GM19455 (cell line): ENCODE measurements around the gene C1QTNF1.

ENCODE experiments used
- ATAC-seq: cut with Tn5 transposase; IDR thresholded peaks from one replicate; pipeline ENCODE4 v1.9.1; 2021; ENCODE audit not compliant: unreplicated experiment

C1QTNF1 gene, protein sequence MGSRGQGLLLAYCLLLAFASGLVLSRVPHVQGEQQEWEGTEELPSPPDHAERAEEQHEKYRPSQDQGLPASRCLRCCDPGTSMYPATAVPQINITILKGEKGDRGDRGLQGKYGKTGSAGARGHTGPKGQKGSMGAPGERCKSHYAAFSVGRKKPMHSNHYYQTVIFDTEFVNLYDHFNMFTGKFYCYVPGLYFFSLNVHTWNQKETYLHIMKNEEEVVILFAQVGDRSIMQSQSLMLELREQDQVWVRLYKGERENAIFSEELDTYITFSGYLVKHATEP

DNA sequence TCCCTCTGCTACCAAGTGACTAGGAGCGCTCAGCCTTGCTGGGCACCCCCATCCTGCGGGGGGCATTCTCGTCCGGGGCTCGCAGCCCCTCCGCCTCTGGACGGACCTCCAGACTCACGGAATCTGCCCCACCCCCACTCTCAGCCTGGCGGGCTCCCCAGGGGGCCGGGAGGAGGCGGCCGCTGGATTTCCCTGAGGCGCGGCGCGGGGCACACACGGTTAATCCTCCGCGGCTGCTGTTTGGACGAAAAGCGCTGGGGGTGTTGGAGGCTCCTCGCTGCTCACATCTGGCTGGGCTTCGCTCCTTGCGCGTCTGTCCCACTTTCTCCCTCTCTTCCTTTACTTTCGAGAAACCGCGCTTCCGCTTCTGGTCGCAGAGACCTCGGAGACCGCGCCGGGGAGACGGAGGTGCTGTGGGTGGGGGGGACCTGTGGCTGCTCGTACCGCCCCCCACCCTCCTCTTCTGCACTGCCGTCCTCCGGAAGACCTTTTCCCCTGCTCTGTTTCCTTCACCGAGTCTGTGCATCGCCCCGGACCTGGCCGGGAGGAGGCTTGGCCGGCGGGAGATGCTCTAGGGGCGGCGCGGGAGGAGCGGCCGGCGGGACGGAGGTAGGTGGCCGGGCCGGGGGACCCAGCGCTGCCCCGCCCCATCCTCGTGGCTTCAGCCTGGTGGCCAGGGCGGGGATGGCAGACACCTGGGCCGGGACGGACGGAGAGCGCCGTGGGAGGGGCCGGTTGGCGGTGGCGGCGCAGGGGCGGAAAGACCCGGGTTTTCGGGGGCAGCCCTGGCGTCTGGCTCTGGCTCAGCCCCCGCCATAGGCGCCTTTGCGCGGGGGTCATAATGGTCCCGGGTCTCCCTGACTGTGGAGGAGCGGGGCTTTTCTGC, at the start of gene C1QTNF1:
Gene C1QTNF1 (plus strand): TSS at position 284 of the 886 bp plus-strand sequence. CDS start 19,800 bp downstream, outside the sequence.
- no peak for ATAC-seq

DNA sequence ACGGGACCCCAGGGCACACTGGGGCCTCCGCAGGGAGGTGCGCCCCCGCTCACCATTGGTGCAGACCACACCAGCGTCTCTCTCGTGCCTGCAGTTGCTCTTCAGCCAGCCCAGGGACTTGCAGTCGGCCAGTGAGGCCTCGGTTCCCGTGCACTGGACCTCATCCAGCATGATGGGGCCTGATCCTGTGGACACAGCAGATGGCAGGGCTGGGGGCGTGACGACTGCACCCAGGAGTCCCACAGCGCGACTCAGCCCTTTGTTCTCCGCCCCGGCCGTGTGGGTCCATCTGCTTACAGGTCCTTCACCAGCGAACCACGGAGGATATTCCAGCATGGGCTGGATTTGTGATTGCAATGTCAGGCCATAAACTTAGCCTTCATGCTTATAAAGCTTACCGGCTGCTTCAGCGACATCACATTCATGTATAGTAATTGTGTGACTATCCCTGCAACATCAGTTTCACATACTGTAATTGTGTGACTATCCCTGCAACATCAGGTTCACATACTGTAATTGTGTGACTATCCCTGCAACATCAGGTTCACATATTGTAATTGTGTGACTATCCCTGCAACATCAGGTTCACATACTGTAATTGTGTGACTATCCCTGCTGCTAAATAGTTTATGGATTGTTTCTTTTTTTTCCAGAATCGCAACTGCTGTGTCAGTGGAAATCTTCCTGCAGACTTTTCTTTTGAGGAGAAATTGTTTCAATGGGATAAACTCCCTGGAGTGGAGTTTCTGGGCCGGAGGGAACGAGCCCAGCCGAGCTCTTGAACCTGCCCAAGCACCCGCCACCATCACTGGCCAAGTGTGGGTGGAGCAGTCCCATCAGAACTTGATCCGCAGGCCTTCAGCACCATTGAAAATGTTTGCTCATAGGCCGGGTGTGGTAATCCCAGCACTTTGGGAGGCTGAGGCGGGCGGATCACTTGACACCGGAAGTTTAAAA, 49.1 kb upstream of the C1QTNF1 start:
- no peak for ATAC-seq

DNA sequence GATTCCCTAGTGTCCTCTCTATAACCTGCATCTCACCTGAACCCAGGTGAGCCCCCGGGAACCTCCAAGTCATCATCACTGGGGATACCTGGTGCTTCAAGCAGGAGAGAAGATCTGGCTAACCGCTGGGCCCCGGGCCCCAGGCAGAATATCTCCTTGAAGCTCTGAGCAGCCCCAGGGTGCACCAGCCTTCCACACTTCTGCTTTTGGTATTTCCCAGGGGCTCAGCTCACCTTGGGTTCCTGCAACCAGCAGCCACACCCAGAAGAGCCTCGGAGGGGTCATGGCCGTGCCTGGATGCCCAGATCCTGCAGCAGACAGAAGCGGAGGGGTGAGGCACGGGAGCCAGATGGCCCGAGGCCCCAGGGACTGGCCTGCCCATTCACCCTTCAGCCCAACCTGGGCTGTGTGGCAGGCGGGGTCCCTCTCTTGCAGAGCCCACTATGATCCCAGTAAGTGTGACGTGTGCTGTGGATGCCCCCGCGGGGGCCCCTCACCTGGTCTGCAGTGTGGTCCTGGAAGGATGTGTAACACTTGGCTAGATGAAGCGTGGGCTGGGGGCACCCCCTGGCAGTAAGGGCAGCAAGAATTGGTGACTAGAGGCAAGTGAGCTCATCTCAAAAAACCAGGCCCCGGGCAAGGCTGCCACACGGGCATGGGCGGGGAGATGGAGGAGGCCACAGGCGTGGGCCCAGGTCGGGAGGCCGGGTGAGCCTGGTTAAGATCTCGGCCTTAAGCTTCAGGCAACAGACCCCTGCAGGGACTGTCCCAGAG, 46.9 kb upstream of the C1QTNF1 start:
- ATAC-seq, result no peak

DNA sequence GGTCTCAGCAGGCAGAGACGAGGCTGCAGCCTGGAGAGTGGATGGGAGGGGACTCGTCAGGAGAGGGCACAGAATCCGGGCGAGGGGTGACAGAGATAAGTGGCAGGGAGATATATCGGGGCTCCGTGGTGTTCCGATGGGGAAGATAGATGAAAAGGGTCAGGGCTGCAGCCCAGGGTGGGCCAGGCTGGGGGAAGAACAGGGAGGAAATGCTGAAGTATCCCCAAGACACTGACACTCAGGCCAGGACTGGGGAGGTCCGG, 46.4 kb upstream of the C1QTNF1 start:
- no peak for ATAC-seq

DNA sequence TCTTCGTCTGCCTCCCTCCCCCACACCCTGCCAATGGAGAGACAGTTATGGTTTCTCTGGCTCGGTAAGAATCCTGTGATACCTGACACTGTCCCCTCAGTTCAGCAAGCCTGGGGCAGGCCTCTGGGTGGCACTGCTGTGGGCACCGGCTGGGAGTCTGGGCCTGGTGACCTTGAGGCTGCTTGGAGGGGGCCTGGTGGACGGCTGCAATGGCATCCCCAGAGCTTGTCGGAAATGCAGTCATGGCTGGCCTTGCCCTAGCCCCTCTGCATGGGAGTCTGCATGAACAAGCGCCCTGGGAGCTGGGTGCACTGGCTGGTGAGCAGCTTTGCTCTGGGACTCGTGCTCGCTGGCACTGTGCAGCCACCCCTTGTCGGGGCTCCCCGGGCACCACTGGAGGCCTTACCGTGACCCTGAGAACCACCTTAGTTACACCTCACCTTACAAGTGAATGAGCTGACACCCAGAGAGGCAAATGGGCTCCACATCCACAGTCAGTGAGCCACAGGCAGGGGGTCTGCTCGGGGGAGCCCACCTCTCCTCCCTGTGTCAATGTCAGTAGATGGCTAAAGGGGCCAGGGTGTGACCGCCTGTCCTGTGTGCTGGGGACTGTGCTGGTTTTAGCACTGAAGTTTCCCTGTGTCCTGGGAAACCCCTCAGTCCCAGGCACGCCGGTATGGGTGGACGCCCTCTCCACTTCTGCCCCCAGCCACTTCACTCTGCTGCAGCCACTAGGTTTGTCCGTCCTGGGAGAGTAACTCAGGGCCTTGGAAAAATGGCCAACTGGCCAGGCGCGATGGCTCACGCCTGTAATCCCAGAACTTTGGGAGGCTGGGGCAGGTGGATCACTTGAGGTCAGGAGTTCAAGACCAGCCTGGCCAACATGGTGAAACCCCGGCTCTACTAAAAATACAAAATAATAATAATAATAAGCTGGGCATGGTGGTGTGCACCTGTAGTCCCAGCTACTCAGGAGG, 45.7 kb upstream of the C1QTNF1 start:
- ATAC-seq, result no peak

DNA sequence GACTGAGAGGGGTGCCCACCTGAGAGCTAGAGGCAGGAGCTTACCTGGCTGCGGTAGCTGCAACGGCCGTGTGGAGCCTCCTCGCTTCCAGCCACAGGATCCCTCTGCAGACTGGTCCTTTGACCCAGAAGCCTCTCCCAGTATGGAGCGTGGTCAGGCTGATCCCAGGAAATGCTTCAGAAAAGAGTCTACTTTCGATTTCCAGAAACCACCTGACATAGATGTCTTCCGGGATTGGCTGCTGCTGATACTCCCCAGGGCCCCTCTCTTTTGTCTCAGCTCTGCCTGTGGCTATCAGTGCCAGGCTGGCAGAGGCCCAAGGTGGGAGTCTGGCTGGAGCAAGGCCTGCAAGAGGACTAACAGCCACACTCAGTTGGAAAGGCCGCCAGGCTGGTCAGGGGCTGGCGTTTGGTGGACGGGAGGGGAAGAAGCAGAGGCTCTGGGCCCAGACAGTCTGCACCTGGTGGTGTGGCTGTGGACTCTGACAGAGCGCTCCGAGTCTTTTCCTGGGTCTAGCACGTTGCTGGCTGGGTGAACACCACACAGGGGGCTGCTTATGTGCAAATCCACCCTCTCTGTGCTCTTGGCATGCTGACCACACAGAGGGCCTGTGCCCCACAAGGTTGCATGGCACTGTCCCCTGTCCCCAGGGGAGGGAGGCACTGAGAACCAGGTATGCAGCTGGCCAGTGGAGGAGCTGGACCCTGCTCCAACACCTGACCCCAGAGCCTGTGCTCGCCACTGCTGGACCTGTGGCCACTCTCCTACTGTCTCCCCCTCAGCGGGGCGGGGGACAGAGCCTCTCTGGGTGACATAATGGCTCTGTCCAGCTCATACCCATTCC, 44.0 kb upstream of the C1QTNF1 start, which contains the start of gene LGALS3BP:
Gene LGALS3BP (minus strand): TSS at position 144 of the 844 bp plus-strand sequence. CDS start 2,732 bp downstream, outside the sequence.
- no peak for ATAC-seq

DNA sequence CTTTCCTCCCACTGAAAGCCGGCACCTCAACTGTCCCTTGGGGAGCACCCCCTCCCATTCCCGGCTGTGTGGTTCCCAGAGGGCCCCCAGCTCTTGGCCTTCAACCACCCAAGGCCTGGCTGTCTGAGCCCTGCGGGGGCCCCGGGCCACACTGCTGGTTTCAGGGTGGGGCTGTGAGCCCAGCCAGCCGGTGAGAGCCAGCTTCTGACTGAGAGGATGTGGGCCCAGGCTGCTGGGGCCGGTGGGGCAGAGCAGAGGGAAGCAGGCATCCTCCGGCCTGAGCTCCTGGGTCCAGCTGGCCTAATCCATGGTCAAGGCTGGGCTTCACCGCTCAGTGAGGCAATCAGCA, 43.4 kb upstream of the C1QTNF1 start:
- ATAC-seq, result no peak

DNA sequence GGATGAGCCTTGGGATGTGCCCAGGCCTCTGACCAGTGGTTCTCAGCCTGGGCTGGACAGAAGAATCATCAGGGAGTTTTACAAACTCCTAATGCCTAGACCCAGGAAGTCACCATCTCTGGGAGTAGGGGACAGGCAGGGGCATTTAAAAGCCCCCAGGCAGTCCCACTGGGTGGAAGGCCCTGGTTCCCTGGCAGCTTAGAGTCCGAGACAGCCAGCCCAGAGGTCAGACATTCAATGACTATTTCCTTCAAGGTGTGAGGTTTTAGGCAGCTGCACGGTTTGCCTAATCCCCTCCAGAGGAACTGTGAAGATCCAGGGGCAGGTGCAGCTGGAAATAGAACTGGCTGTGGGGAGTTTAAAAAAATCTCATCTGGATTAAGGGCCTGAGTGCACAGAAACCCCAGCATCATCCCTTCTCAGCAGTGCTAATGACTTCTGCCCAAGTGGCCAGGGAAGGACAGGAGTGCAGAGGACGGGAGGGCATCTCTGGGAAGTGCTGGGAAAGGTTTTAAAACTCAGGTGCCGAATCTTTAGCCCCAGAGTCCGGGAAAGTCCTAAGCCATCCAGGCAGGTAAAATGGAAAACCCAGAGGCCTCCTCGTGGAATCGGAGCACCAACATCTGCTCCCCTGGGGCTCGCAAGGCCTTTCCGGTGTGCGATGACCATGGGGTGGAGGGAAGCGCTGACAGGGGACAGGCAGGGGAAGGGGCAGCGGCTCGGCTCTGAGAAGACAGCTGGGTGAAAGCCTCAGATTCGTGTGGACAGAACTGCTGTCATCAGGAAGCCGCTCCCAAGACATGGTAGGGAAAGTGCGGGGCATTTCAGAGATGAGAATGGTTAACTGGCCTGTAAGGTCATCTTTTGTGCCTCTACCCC, 42.7 kb upstream of the C1QTNF1 start:
- no peak for ATAC-seq

DNA sequence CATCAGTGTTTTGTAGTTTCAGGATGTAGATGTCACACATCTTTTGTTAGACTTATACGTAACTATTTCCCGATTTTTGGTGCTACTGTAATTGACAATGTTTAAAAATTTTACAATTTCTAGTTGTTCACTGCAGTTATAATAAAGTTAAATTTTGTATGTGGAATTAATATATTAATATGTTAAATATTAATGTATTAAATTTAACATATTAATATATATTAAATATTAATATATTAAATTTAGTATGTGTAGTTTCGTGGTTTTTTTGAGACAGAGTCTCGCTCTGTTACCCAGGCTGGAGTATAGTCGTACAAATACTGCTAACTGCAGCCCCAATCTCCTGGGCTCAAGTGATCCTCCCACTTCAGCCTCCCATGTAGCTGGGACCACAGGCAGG, 38.6 kb upstream of the C1QTNF1 start:
- no peak for ATAC-seq

DNA sequence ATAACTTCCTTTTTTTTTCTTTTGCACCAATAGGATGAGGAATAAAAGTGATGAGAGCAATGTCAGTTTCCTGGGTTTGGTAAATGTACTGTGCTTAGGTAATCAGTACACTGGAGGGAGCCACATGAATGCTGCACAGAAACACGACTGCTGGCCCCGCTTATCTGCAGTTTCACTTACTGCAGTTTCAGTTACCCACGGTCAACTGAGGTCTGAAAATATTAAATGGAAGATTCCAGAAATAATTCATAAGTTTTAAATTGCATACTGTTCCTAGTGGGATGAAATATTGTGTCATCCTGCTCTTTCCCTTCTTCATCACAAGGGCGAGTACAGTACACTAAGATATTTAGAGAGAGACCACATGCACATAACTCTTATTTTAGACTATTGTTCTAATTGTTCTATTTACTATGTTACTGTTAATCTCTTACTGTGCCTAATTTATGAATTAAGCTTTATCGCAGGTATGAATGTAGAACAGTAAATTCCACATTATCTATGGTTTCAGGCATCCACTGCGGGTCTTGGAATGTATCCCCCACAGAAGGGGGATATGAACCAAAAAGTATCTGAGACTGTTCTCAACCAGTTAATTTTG, 37.8 kb upstream of the C1QTNF1 start:
- ATAC-seq, result no peak

DNA sequence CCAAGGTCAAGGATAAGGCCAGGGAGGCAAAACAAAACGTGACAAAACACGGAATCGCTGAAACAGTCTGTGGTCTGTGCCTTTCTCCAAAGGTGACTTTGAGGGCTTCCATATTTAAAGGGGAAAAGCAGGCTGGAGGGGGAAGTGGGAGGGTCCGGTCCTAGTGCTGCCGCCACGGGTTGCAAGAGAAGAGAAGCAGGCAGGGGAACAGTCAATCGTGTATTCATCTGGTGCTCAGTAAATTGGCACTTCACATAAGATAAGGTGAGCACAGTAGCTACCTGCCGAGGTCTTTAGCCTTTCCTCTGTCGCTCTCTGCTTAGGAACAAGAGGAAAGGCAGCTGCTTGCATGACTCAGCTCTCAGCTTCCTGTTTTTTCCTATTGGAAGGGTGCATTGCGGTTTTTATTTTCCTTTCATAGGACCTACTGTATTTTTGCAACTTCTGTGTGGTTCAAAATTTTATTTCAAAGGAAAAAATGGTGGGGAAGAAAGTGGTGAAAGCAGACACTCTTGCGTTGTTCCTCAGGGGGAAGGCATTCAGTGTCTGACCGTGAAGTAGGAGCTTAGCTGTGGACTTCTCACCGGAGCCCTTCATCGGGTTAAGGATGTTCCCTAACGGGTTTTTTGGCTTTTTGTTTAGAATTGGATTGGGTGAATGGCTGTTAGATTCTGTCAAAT, 37.2 kb upstream of the C1QTNF1 start:
- ATAC-seq, result no peak

DNA sequence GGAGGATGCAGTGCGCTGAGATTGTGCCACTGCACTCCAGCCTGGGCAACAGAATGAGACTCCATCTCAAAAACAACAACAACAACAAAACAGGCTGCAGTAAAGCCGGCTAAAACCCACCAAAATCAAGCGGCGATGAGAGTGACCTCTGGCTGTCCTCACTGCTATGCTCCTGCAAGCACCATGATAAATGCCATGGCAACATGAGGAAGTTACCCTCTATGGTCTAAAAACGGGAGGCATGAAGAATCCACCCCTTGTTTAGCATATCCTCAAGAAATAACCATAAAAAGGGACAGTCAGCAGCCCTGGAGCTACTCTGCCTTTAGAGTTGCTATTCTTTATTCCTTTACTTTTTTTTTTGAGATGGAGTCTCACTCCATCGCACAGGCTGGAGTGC, 35.8 kb upstream of the C1QTNF1 start:
- no peak for ATAC-seq

DNA sequence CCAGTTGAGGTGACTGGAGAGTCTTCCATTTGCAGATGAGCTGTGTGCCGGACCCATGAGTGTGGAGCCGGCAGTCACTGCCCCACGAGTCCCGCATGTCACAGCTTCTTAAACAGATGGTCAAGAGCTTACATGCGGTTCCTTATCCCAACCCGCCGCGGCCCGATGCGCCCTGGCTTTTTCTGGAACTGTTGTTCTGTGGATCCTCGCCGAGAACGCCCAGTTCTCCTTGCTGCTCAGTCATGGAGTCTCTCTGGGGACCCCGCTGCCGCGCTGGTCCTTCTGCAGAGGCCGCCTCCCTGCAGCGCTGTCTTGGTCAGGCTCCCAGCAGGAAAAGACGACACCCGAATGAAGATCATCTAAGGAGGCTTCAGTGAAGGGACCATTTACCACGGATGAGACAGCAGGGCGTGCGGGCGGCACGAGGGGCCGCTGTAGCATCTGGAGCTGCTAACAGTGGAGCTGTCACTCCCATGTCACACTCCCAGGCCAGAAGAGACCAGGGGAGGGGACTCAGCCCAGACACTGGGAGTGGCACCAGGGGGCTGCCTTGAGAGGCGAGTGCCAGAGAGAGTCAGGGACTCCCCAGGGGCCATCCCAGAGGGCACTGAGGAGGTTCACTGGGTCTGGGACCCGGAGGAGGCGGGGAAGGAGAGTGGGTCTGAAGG, 33.5 kb upstream of the C1QTNF1 start:
- no peak for ATAC-seq

DNA sequence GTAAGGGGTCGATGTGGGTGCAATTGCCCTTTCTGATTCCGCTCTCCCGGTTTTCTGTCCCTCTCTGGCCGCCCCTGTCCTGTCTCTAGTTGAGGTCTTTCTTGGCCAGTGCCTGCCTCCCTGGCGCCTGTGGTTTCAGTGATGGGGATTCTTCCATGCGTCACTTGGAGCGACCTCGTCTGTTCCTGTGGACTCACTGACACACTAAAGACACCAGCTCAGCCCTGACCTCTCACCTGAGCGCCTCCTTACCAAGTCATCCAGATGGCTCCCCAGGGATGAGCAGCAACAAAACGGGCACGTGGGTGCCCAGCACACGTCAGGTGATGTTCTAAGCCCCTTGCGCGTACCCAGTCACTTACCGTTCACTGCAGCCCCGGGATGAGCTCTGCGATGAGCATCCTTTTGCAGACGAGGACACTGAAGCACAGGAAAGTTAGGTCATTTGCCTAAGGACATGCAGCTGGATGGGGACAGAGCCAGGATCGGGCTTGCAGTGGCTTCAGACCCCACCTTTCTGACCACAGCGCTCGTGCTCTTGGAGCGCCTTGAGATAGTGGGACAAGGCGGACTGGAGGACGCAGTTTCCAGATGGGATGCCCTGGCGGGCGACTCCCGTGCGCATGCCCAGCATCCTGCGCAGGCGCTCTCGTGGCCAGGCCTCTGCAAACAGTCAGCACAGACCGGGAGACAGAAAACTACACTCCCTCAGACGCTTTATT, 32.8 kb upstream of the C1QTNF1 start:
- ATAC-seq, result no peak

DNA sequence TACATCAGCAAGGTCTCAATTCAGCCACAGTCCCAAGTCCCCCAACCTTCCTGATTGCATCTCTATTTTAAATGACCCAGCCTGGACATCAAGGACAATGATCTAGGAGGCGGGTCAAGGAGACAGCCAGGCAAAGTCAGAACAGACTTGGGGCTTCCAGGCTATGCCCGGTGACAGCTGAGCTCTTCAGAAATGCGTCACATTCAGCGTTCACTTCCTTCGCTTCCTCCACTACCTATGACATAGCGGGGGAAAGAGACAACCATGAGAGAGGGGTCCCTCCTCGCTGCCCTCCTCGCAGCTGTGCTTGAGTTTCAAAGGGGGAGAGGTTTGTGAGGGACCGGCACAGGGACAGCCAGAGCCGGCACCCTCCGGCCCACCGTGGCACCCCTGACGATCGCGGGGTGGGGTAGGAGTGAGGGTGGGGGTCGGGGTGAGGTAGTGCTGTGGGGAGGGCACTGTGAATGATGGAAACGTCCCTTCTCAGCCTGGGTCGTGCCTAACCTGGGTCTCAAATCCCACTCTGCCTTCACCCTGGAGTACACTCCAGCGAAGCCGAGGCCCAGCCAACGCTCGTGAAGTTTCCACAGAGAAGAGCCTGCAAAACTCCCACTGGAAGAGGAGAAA, 31.9 kb upstream of the C1QTNF1 start:
- ATAC-seq, result no peak
